ENCODE results near the gene CDH23. TPM values are rescaled to one million over a fixed set of nuclear protein-coding genes. Genes with fewer than 3 reads are reported as not detected.

CDH23 gene
- total RNA-seq, 1 donor from 2014 or later = not detected

- no peak for TF ChIP-seq CTCF (IDR thresholded peaks at IDR 0.05; ENCODE audit: insufficient read depth, low read length, severe bottlenecking)
- no peak for FAIRE-seq
- H3K27me3 ChIP-seq (ENCODE audit: control insufficient read depth, insufficient read depth, low read length) = no peaks in the 10 kb centered on the region
Measured at GRCh38 chr10:71790749-71791440, 394.2 kb downstream of the CDH23 start.

GRCh38 chr10:71795248-71795647 is 398.5 kb downstream of the CDH23 start:
- no peak overlapping the region for H3K4me3 ChIP-seq (ENCODE audit: low read depth, low read length)
- DNase-seq (ENCODE audit: low read depth) = peak; percentile 8

More at GRCh38 chr10:71790749-71791440, 394.2 kb downstream of the CDH23 start:
- Histone ChIP-seq H3K4me3 (ENCODE audit: low read depth, low read length) (no peak overlapping the region), H3K36me3 (ENCODE audit: control insufficient read depth, insufficient read depth, low read length) (no peaks in the 10 kb centered on the region)
- no peak for DNase-seq (ENCODE audit: low read depth)

GRCh38 chr10:71796749-71797405 is 400.2 kb downstream of the CDH23 start:
- DNase-seq (ENCODE audit: low read depth) = no peak
- no peak for TF ChIP-seq CTCF (IDR thresholded peaks at IDR 0.05; ENCODE audit: insufficient read depth, low read length, severe bottlenecking)

More at GRCh38 chr10:71795248-71795647, 398.5 kb downstream of the CDH23 start:
- no peaks in the 10 kb centered on the region for H3K27me3 ChIP-seq (ENCODE audit: control insufficient read depth, insufficient read depth, low read length)
- TF ChIP-seq CTCF (IDR thresholded peaks at IDR 0.05; ENCODE audit: insufficient read depth, low read length, severe bottlenecking) = no peak
- no peaks in the 10 kb centered on the region for H3K36me3 ChIP-seq (ENCODE audit: control insufficient read depth, insufficient read depth, low read length)
- FAIRE-seq = peak; percentile 93

GRCh38 chr10:71797533-71798307 is 401.0 kb downstream of the CDH23 start:
- Histone ChIP-seq H3K4me3 (ENCODE audit: low read depth, low read length) (no peak overlapping the region), H3K27me3 (ENCODE audit: control insufficient read depth, insufficient read depth, low read length) (no peaks in the 10 kb centered on the region), H3K36me3 (ENCODE audit: control insufficient read depth, insufficient read depth, low read length) (no peaks in the 10 kb centered on the region)
- no peak for DNase-seq (ENCODE audit: low read depth)
- TF ChIP-seq CTCF (IDR thresholded peaks at IDR 0.05; ENCODE audit: insufficient read depth, low read length, severe bottlenecking) = no peak
- FAIRE-seq = no peak

More at GRCh38 chr10:71796749-71797405, 400.2 kb downstream of the CDH23 start:
- Histone ChIP-seq H3K36me3 (ENCODE audit: control insufficient read depth, insufficient read depth, low read length) (no peaks in the 10 kb centered on the region), H3K27me3 (ENCODE audit: control insufficient read depth, insufficient read depth, low read length) (no peaks in the 10 kb centered on the region), H3K4me3 (ENCODE audit: low read depth, low read length) (no peak overlapping the region)
- FAIRE-seq = no peak

- Histone ChIP-seq H3K4me3 (ENCODE audit: low read depth, low read length) (no peak overlapping the region), H3K27me3 (ENCODE audit: control insufficient read depth, insufficient read depth, low read length) (no peaks in the 10 kb centered on the region), H3K36me3 (ENCODE audit: control insufficient read depth, insufficient read depth, low read length) (no peaks in the 10 kb centered on the region)
- FAIRE-seq (no peak), DNase-seq (ENCODE audit: low read depth) (no peak)
- no peak for TF ChIP-seq CTCF (IDR thresholded peaks at IDR 0.05; ENCODE audit: insufficient read depth, low read length, severe bottlenecking)
Measured at GRCh38 chr10:71798308-71798624, 401.5 kb downstream of the CDH23 start.
